Measurements from ENCODE around the gene MAGEF1. TPM values are rescaled to one million over a fixed set of nuclear protein-coding genes. Genes with fewer than 3 reads are reported as not detected.

The MAGEF1 gene
- total and polyA plus RNA-seq, 2 of the 13 experiments (the other 11 are each of a cell fraction or from before 2014, with no cell fraction given), result 26.0 to 62.4 TPM

GRCh38 chr3:184665101-184665500 is 46.8 kb downstream of the MAGEF1 start:
- POLR2A ChIA-PET, result no interaction called here
- Histone ChIP-seq H3K27ac (ENCODE audit: extremely low read length, insufficient read depth, low read length) (no peak overlapping the region), H3K4me2 (ENCODE audit: low read depth, low read length) (no peak overlapping the region), H3K36me3 (replicated peaks in 1 of 2; ENCODE audit: control insufficient read depth in 1 of 2, insufficient read depth in 2 of 2, low read length in 2 of 2) (no peaks in the 10 kb centered on the region), H3K9ac (ENCODE audit: insufficient read depth, low read depth, low read length) (no peak overlapping the region), H3K27me3 (ENCODE audit: control insufficient read depth in 1 of 2, insufficient read depth in 2 of 2, low read length in 2 of 2) (peaks cover 1 to 19% of the 10 kb centered on the region in 2 experiments; a peak in 2 of 5 replicates), H4K20me1 (ENCODE audit: insufficient read depth, low read length) (no peaks in the 10 kb centered on the region), H3K4me3 (replicated peaks in 1 of 3; ENCODE audit: insufficient read depth in 1 of 3, low read depth in 2 of 3, low read length in 3 of 3) (no peak overlapping the region), H2AFZ (ENCODE audit: low read length) (no peak overlapping the region), H3K4me1 (ENCODE audit: insufficient read depth, low read length) (peaks cover 4% of the 10 kb centered on the region), H3K79me2 (ENCODE audit: insufficient read depth, low read length) (no peaks in the 10 kb centered on the region), H3K9me3 (ENCODE audit: low read length) (no peaks in the 10 kb centered on the region)
- CTCF ChIA-PET (ENCODE audit: low intra/inter-chr PET ratio, low total read pairs), result no interaction called here
- ATAC-seq (no peak), FAIRE-seq (no peak), DNase-seq (ENCODE audit: low spot score) (no peak)
- in situ Hi-C loops (cut with HindIII; ENCODE audit: extremely low pct_ligation_motif_present, low pct_unique_long_range_greater_than_20kb), result no loop called here
- TF ChIP-seq ZNF629 (CRISPR knock-in tag; conservative IDR thresholded peaks at IDR 0.05) (no peak), ZNF263 (CRISPR knock-in tag; IDR thresholded peaks at IDR 0.05) (no peak), TFE3 (CRISPR knock-in tag; IDR thresholded peaks at IDR 0.05) (no peak), ZNF234 (CRISPR knock-in tag; conservative IDR thresholded peaks at IDR 0.05) (no peak), ZNF557 (CRISPR knock-in tag; IDR thresholded peaks at IDR 0.05) (no peak), TEF (CRISPR knock-in tag; IDR thresholded peaks at IDR 0.05) (no peak), ZNF3 (CRISPR knock-in tag; IDR thresholded peaks at IDR 0.05) (no peak), HMGA1 (CRISPR knock-in tag; conservative IDR thresholded peaks at IDR 0.05) (no peak), JUND (CRISPR knock-in tag; IDR thresholded peaks at IDR 0.05) (no peak), CCAR2 (optimal IDR thresholded peaks at IDR 0.05; ENCODE audit: low read depth, low read length) (no peak), FOXA1 (IDR thresholded peaks at IDR 0.05) (no peak), FOXA1 (CRISPR knock-in tag; IDR thresholded peaks at IDR 0.05) (no peak), SMAD1 (CRISPR knock-in tag; IDR thresholded peaks at IDR 0.05; ENCODE audit: borderline replicate concordance, low read depth) (no peak), ZNF543 (CRISPR knock-in tag; IDR thresholded peaks at IDR 0.05) (no peak), ZNF282 (IDR thresholded peaks at IDR 0.05; ENCODE audit: partially characterized antibody) (no peak), FOXO1 (CRISPR knock-in tag; IDR thresholded peaks at IDR 0.05) (no peak), ISX (CRISPR knock-in tag; conservative IDR thresholded peaks at IDR 0.05) (no peak), NKX3-1 (CRISPR knock-in tag; IDR thresholded peaks at IDR 0.05) (no peak), SRY (CRISPR knock-in tag; IDR thresholded peaks at IDR 0.05) (no peak), ZNF124 (CRISPR knock-in tag; IDR thresholded peaks at IDR 0.05) (no peak)
- intact Hi-C loops (cut with micrococcal nuclease; ENCODE audit: unreplicated experiment), result no loop called here
- WGBS (ENCODE audit: low lambda C conversion rate), result 47% methylated on average over 10 of the region's 10 CpGs
- no TSS peak for BruUV-seq (replicated peaks)
